Breast epithelium (tissue), 3 donors: ENCODE data around the gene RFC4.

Source experiments
- CTCF ChIP-seq, 3 donors: fragments of 450-650 bp; IDR thresholded peaks; one replicate each; pipeline ENCODE4 v1.5.1; 2016 to 2017; ENCODE audit warnings: antibody characterized with exemption in 3 of 3, mild to moderate bottlenecking in 3 of 3, moderate library complexity in 3 of 3
- POLR2A ChIP-seq: fragments of 450-650 bp; IDR thresholded peaks from one replicate; pipeline ENCODE4 v1.6.1; 2016; ENCODE audit warnings: antibody characterized with exemption, mild to moderate bottlenecking, moderate library complexity

GRCh38 chr3:186825872-186826409 lies 19.7 kb upstream of the RFC4 start:
- TF ChIP-seq POLR2A = no peak
- TF ChIP-seq CTCF (IDR thresholded peaks at IDR 0.05) = no peak
